Measurements from ENCODE around the gene HPSE2.

The HPSE2 gene

GRCh38 chr10:98664329-98665042 lies 571.2 kb downstream of the HPSE2 start:
- peak; percentile 9 for DNase-seq

- no peak for DNase-seq
These were observed 575.7 kb downstream of the HPSE2 start for GRCh38 chr10:98659951-98660350.

DNA sequence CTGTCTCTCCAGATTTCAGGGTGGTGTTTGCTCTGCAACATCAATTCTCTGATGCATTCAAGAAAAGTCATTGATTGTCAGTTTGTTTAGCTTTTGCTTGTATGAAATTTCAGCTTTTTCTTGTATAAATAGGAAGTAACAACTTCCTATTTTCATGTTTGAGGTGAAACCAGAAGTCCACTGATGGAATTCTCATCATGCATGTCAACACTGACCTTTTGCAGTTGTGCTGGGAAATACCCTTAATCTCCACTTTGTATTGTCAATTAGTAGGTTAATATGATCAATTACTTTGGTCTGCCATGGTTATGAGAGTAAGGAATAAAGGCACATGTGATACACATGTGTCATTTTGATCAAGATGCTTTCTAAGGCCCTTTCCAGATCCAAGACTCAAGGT lies 580.2 kb downstream of the HPSE2 start:
- no peak for DNase-seq

DNA sequence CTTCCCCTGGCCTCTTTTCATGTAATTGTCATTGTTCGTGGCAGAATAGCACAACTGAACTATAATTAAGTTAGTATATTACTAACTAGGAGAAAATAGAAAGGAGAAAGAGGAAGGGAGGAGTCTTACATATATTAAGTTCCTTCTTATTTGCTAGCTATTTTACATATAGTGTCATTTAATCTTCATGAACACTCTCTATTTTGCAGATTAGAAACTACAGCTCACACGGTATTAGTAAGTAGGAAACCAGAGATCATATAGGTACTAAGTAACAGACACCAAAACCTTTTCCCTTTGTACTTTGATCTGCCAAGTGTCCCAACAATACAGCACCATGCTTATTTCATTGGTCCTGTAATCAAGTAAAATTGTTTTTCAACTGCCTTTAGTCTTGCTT lies 586.5 kb downstream of the HPSE2 start:
- no peak for DNase-seq

GRCh38 chr10:98646998-98647917 lies 588.4 kb downstream of the HPSE2 start:
- DNase-seq = peak; percentile 34

- no peak for DNase-seq
These were observed 591.2 kb downstream of the HPSE2 start for GRCh38 chr10:98644466-98644865.

DNA sequence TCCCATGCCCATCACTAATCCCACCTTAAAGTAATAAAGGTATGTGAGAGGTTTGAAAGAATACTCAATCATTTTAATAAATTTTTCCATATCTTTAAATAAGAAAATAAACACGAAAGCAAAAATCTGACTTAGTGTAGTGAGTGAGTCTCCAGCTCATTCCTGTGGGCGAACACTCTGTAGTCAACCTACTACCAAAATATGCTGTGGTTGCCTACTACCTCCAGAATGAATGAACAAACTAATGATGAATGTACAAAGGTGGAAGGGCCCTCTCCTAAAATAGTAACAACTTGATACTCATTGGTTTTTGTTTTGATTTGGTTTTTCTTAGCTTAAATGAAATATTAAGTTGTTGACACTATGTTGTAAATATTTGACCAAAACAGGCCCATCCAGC lies 593.4 kb downstream of the HPSE2 start:
- DNase-seq = no peak

GRCh38 chr10:98638920-98639319 lies 596.7 kb downstream of the HPSE2 start:
- DNase-seq = no peak

DNA sequence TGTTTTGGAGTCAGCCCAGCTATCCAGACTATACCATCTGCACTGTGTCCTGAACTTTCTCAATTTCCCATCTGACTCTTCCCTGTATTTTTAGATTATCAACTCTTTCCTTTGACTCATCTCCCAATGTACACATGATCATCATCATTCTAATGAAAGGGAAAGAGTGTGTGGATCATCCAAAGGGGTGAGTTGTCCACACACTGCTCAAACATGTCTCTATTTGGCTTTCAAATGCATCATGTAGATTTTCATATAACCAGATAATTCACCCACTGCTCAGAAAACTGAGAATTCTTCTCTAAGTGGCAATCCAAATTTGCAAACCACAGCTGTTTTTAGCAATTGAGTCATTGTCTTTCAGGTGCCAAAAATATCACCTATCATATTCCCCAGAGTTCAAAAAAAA lies 598.7 kb downstream of the HPSE2 start:
- no peak for DNase-seq

DNA sequence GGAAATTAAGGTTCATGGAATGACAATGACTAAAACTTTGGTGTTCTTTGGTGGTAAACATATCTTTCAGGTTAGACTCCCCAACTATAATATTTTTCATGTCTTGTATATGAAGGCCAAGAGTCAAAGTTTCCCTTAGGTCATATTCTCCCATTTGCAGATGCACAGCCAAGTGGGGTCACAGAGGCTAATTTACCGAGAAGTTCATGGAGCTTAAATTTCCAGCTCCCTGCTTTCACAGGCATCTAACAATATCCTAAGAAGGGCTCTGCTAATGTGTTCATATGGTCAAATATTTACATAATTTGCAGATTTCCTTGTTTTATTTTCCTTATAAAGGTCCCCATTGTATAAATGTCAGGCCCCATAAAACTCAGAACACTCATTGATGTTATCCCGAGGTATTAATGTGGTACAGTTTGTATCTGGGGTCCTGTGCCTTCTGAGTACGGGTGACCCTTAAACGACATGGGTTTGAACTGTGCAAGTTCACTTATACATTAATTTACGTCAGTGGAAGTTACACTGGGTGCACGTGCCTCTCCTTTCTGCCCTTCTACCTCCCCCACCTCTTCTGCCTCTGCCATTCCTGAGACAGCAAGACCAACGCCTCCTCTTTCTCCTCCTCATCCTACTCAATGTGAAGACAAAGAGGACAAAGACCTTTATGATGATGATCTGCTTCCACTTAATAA lies 603.0 kb downstream of the HPSE2 start:
- peak; percentile 55 for DNase-seq

- DNase-seq = no peak
These were observed 607.4 kb downstream of the HPSE2 start for GRCh38 chr10:98628206-98628605.

GRCh38 chr10:98627711-98628110 lies 607.9 kb downstream of the HPSE2 start:
- no peak for DNase-seq

DNA sequence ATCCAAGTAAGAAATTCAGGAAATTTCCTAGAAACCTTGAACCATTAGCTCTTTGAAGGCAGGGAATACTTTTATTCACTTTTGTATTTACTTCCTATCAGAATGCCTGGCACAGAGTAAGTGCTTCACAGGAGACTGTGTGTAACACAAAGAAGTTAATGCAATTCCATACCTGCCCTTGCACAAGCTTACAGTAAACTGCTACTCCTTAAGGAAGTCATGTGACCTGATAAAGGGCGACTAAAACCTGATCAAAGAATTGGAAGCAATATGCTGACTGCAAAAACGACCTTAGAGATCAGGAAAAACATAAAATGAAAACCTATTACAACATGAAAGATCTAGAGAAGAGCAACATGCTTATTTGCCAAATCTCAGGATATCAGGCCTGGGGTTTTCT lies 610.7 kb downstream of the HPSE2 start:
- no peak for DNase-seq

DNA sequence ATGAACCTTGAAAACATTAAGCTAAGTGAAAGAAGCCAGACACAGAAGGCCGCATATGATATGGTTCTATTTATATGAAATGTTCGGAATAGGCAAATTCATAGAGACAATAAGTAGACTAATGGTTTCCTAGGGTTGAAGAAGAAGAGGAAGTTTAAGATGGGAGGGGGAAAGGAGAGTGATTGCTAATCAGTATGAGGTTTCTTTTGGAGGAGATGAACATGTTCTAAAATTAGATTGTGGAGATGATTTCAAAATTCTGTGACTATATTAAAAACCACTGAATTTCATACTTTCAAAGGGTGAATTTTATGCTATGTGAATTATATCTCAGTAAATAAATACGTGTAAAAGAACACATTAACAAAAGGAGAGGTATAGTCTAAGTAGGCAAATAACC lies 612.5 kb downstream of the HPSE2 start:
- DNase-seq = no peak

GRCh38 chr10:98621630-98622029 lies 614.0 kb downstream of the HPSE2 start:
- DNase-seq = peak; percentile 3

- DNase-seq = peak; percentile 74
These were observed 615.1 kb downstream of the HPSE2 start for GRCh38 chr10:98620503-98620902.

DNA sequence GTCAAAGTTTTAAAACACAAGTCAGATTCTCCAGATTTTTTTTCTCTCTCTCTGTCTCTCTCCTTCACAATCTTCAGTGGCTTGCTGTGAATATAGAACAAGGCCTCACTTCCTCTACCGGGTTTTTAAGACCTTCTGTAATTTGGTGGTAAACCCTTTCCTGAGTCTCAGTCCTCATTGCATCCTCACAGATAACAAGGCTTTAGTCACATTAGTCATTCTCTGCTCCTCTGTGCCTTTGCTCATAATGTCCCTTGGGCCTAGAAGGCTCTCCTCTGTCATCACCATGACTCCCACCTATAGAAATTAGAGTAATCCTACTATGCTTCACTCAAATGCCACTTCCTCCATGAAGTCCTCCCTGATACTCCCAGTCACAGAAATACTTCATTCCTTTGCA lies 616.2 kb downstream of the HPSE2 start:
- no peak for DNase-seq

GRCh38 chr10:98617906-98618520 lies 617.6 kb downstream of the HPSE2 start:
- DNase-seq = no peak

- no peak for DNase-seq
These were observed 622.2 kb downstream of the HPSE2 start for GRCh38 chr10:98613446-98613845.

DNA sequence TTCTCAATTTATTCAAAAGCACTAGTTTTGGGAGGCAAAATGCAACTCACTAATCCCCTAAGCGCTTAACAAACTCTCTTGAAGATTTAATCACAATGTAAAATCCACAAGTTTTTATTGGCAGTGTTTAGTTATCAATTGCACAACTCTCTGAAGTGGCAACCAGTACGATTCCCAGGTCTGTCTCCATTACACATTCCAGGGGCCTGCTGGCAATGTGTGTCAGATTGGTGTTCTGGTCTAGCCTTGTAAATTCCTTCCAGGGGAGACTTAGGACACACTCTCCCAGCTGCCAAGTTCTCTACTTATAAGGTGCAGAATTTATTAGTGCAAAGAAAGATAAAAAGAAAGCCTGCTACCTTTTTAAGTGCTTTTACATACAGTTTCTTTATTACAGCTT lies 624.2 kb downstream of the HPSE2 start:
- DNase-seq = no peak

- no peak for DNase-seq
These were observed 624.8 kb downstream of the HPSE2 start for GRCh38 chr10:98610836-98611235.

GRCh38 chr10:98610301-98610700 lies 625.4 kb downstream of the HPSE2 start:
- no peak for DNase-seq

DNA sequence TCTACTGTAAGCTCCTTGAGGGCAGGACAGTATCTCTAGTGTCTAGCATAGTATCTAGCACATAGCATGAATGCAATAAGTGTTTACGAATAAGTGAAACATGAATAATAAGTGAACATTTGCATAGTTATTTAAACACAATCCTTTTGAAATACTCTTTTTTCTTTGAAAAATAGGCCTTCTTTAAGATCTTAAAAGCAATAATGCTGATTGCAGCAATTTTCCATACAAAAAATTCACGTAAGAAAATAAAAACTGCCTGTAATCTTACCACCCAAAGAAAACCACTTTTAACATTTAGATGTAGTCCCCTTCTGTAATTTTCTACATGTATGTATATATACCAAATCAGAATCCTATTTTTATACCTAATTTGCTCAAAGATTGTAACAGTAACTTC lies 626.4 kb downstream of the HPSE2 start:
- no peak for DNase-seq

All from NCI-H69 (cell line).